ENCODE results near the gene IKZF1. TPM values are rescaled to one million over a fixed set of nuclear protein-coding genes. Genes with fewer than 3 reads are reported as not detected.

Gene IKZF1
- total RNA-seq, 2 donors from 2014 or later = 4.9 to 5.6 TPM

GRCh38 chr7:50348469-50349162, 44.1 kb downstream of the IKZF1 start:
- Histone ChIP-seq H3K9ac (ENCODE audit: low read depth in 2 of 2, low read length in 2 of 2) (no peak overlapping the region), H3K27me3 (no peaks in the 10 kb centered on the region), H3K4me1 (no peaks in the 10 kb centered on the region), H3K9me3 (no peaks in the 10 kb centered on the region), H3K36me3 (no peaks in the 10 kb centered on the region), H3K4me3 (no peak overlapping the region), H3K27ac (no peak overlapping the region)
- TF ChIP-seq CTCF (IDR thresholded peaks at IDR 0.05) = no peak
- intact Hi-C loops (cut with DNase I) = no loop called here
- no peak for DNase-seq

GRCh38 chr7:50349399-50349798, 44.9 kb downstream of the IKZF1 start:
- no peak for DNase-seq
- Histone ChIP-seq H3K27ac (no peak overlapping the region), H3K9me3 (no peaks in the 10 kb centered on the region), H3K4me3 (no peak overlapping the region), H3K4me1 (no peaks in the 10 kb centered on the region), H3K36me3 (no peaks in the 10 kb centered on the region), H3K9ac (ENCODE audit: low read depth in 2 of 2, low read length in 2 of 2) (no peak overlapping the region), H3K27me3 (no peaks in the 10 kb centered on the region)
- TF ChIP-seq CTCF (IDR thresholded peaks at IDR 0.05) = no peak
- intact Hi-C loops (cut with DNase I) = no loop called here

- no peaks in the 10 kb centered on the region for H3K9me3 ChIP-seq
- TF ChIP-seq CTCF (IDR thresholded peaks at IDR 0.05) = no peak
- intact Hi-C loops (cut with DNase I) = no loop called here
- H3K4me3 ChIP-seq = no peak overlapping the region
- peak overlapping the region; percentile 29 for H3K27ac ChIP-seq
- no peak for DNase-seq
- no peaks in the 10 kb centered on the region for H3K27me3 ChIP-seq
- no peaks in the 10 kb centered on the region for H3K4me1 ChIP-seq
- no peaks in the 10 kb centered on the region for H3K36me3 ChIP-seq
- peak overlapping the region in 1 of 2 donors; percentile 14 for H3K9ac ChIP-seq (ENCODE audit: low read depth in 2 of 2, low read length in 2 of 2)
Observed at GRCh38 chr7:50349963-50350944, 45.7 kb downstream of the IKZF1 start.

- H3K27me3 ChIP-seq = no peaks in the 10 kb centered on the region
- H3K9me3 ChIP-seq = no peaks in the 10 kb centered on the region
- DNase-seq = no peak
- H3K36me3 ChIP-seq = no peaks in the 10 kb centered on the region
- intact Hi-C loops (cut with DNase I) = no loop called here
- no peak overlapping the region for H3K4me3 ChIP-seq
- H3K4me1 ChIP-seq = no peaks in the 10 kb centered on the region
- no peak overlapping the region for H3K9ac ChIP-seq (ENCODE audit: low read depth in 2 of 2, low read length in 2 of 2)
- H3K27ac ChIP-seq = peak overlapping the region; percentile 29
- TF ChIP-seq CTCF (IDR thresholded peaks at IDR 0.05) = no peak
Observed at GRCh38 chr7:50351267-50351666, 46.8 kb downstream of the IKZF1 start.

GRCh38 chr7:50352282-50352681, 47.8 kb downstream of the IKZF1 start:
- H3K4me3 ChIP-seq = no peak overlapping the region
- no peak for TF ChIP-seq CTCF (IDR thresholded peaks at IDR 0.05)
- DNase-seq = no peak
- H3K4me1 ChIP-seq = no peaks in the 10 kb centered on the region
- peak overlapping the region; percentile 26 for H3K27ac ChIP-seq
- H3K36me3 ChIP-seq = no peaks in the 10 kb centered on the region
- no peaks in the 10 kb centered on the region for H3K9me3 ChIP-seq
- no peaks in the 10 kb centered on the region for H3K27me3 ChIP-seq
- H3K9ac ChIP-seq (ENCODE audit: low read depth in 2 of 2, low read length in 2 of 2) = no peak overlapping the region
- intact Hi-C loops (cut with DNase I) = no loop called here

Measured in colonic mucosa (tissue), 4 donors.